ENCODE measurements around the gene PFKFB3.

PFKFB3 gene

DNA sequence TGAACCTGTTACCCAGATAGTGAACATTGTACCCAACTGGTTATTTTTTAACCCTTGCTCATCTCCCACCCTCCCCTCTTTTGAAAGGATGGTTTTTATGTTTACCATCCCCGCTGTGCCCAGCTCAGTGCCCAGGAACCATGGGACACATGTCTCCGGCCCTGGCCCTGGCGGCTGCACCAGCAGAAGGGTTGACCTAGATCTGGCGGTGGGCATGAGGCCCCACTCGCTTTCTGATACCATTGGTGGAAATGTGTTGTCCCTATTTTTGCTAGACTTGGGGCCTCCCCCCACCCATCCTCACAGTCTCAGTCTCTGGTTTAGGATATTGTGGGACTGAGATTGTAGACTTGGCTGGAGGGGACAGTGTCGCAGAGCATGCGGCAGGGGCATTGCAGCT is 11.9 kb downstream of the PFKFB3 start:
- no peak for TF ChIP-seq SNAI2 (CRISPR knock-in tag; IDR thresholded peaks at IDR 0.05)
- TF ChIP-seq CSDC2 (CRISPR knock-in tag; IDR thresholded peaks at IDR 0.05): no peak
- TF ChIP-seq BACH2 (CRISPR knock-in tag; IDR thresholded peaks at IDR 0.05; ENCODE audit: borderline replicate concordance): no peak
- TF ChIP-seq ISL1 (CRISPR knock-in tag; IDR thresholded peaks at IDR 0.05): no peak
- no peak for TF ChIP-seq ZNF565 (CRISPR knock-in tag; conservative IDR thresholded peaks at IDR 0.05; ENCODE audit: low read depth)
- TF ChIP-seq GLIS3 (CRISPR knock-in tag; IDR thresholded peaks at IDR 0.05): no peak
- TF ChIP-seq ZFP3 (CRISPR knock-in tag; IDR thresholded peaks at IDR 0.05): no peak
- TF ChIP-seq PPARA (CRISPR knock-in tag; IDR thresholded peaks at IDR 0.05; ENCODE audit: borderline replicate concordance): no peak
- TF ChIP-seq OSR1 (CRISPR knock-in tag; IDR thresholded peaks at IDR 0.05): no peak
- TF ChIP-seq ZC3H10 (CRISPR knock-in tag; IDR thresholded peaks at IDR 0.05): no peak
- TF ChIP-seq RARB (CRISPR knock-in tag; IDR thresholded peaks at IDR 0.05): no peak
- TF ChIP-seq, protein P1, sequence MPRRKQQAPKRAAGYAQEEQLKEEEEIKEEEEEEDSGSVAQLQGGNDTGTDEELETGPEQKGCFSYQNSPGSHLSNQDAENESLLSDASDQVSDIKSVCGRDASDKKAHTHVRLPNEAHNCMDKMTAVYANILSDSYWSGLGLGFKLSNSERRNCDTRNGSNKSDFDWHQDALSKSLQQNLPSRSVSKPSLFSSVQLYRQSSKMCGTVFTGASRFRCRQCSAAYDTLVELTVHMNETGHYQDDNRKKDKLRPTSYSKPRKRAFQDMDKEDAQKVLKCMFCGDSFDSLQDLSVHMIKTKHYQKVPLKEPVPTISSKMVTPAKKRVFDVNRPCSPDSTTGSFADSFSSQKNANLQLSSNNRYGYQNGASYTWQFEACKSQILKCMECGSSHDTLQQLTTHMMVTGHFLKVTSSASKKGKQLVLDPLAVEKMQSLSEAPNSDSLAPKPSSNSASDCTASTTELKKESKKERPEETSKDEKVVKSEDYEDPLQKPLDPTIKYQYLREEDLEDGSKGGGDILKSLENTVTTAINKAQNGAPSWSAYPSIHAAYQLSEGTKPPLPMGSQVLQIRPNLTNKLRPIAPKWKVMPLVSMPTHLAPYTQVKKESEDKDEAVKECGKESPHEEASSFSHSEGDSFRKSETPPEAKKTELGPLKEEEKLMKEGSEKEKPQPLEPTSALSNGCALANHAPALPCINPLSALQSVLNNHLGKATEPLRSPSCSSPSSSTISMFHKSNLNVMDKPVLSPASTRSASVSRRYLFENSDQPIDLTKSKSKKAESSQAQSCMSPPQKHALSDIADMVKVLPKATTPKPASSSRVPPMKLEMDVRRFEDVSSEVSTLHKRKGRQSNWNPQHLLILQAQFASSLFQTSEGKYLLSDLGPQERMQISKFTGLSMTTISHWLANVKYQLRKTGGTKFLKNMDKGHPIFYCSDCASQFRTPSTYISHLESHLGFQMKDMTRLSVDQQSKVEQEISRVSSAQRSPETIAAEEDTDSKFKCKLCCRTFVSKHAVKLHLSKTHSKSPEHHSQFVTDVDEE (CRISPR knock-in tag; IDR thresholded peaks at IDR 0.05): no peak
- TF ChIP-seq ARNTL (CRISPR knock-in tag; IDR thresholded peaks at IDR 0.05; ENCODE audit: borderline replicate concordance, low read depth): no peak
- TF ChIP-seq, protein P2, sequence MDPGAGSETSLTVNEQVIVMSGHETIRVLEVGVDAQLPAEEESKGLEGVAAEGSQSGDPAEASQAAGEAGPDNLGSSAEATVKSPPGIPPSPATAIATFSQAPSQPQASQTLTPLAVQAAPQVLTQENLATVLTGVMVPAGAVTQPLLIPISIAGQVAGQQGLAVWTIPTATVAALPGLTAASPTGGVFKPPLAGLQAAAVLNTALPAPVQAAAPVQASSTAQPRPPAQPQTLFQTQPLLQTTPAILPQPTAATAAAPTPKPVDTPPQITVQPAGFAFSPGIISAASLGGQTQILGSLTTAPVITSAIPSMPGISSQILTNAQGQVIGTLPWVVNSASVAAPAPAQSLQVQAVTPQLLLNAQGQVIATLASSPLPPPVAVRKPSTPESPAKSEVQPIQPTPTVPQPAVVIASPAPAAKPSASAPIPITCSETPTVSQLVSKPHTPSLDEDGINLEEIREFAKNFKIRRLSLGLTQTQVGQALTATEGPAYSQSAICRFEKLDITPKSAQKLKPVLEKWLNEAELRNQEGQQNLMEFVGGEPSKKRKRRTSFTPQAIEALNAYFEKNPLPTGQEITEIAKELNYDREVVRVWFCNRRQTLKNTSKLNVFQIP (CRISPR knock-in tag; IDR thresholded peaks at IDR 0.05; ENCODE audit: borderline replicate concordance, low read depth): no peak
- no peak for TF ChIP-seq ESRRG (CRISPR knock-in tag; IDR thresholded peaks at IDR 0.05)
- no peak for ATAC-seq

DNA sequence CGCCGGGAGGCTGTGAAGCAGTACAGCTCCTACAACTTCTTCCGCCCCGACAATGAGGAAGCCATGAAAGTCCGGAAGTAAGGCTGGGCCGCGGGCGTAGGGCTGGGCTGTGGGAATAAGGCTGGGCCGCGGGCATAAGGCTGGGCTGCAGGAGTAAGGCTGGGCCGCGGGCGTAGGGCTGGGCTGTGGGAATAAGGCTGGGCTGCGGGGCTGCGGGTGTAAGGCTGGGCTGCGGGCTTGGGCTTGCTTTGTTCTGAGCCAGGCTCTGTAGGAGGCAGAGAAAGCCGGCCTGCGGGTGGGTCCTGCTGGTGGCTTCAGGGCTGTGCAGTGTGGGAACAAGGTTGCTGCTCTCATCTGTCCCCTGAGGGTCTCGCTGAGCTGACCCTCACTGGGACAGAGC is 12.5 kb downstream of the PFKFB3 start:
- no peak for ATAC-seq
- TF ChIP-seq CSDC2 (CRISPR knock-in tag; IDR thresholded peaks at IDR 0.05) (no peak), TOX (CRISPR knock-in tag; IDR thresholded peaks at IDR 0.05; ENCODE audit: borderline replicate concordance) (no peak), ZNF70 (CRISPR knock-in tag; IDR thresholded peaks at IDR 0.05) (no peak), ZFP30 (CRISPR knock-in tag; IDR thresholded peaks at IDR 0.05) (no peak), RARB (CRISPR knock-in tag; IDR thresholded peaks at IDR 0.05) (no peak), ISL1 (CRISPR knock-in tag; IDR thresholded peaks at IDR 0.05) (no peak)
- TF ChIP-seq, protein P3, sequence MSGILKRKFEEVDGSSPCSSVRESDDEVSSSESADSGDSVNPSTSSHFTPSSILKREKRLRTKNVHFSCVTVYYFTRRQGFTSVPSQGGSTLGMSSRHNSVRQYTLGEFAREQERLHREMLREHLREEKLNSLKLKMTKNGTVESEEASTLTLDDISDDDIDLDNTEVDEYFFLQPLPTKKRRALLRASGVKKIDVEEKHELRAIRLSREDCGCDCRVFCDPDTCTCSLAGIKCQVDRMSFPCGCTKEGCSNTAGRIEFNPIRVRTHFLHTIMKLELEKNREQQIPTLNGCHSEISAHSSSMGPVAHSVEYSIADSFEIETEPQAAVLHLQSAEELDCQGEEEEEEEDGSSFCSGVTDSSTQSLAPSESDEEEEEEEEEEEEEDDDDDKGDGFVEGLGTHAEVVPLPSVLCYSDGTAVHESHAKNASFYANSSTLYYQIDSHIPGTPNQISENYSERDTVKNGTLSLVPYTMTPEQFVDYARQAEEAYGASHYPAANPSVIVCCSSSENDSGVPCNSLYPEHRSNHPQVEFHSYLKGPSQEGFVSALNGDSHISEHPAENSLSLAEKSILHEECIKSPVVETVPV (CRISPR knock-in tag; IDR thresholded peaks at IDR 0.05): no peak

DNA sequence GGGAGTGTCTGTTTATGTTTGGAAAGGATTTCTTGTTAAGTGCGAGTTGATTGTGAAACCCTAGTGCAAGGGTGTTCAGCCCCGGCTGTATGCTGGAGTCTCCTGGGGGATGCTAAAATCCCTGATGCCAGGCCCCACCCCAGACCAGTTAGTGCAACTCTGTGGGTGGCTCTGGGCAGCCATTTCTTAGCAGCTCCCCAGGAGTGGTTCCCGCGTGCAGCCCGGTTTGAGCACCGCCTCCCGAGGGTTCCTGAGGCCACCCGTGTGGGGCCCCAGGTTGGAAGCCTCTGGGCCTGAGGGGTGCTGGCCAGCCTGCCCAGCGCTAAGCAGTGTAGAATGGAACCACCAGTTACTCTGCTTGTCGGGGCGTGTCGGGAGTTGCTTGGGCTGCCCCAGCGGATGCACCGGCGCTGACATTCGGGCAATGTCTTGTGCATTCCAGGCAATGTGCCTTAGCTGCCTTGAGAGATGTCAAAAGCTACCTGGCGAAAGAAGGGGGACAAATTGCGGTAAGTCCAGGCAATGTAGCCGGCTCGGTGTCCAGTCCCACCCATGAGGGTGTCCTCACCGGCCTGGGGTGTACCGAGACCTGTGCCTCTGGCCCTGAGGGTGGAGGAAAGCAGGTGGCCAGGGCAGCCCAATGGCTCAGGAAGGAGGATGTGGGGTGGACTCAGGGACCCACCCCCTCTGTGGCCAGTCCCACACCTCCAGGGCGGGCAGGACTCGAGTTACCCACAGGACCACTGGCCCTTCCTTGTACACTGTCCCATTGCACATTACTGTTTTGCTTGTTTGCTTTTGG is 13.2 kb downstream of the PFKFB3 start:
- no peak for ATAC-seq
- no peak for TF ChIP-seq ZFP3 (CRISPR knock-in tag; IDR thresholded peaks at IDR 0.05)

DNA sequence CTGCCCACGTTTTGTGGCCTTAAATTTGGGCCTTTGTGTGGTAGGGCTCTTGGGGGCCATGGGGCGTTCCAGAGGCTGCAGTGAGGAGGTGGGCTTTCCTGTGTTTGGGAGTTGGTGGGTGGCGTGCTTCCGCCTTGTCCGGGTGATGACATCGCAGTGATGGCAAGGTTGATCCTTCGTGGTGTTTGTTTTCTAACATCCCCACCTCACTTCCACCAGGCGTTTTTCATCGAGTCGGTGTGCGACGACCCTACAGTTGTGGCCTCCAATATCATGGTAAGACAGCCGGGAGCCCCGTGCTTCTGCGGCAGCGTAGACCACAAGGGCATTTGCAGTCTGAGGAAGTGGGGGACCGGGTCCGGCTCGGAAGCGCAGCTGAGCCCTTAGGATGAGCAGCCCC is 14.2 kb downstream of the PFKFB3 start:
- no peak for TF ChIP-seq ZNF565 (CRISPR knock-in tag; conservative IDR thresholded peaks at IDR 0.05; ENCODE audit: low read depth)
- TF ChIP-seq GLIS3 (CRISPR knock-in tag; IDR thresholded peaks at IDR 0.05): no peak
- no peak for TF ChIP-seq BACH2 (CRISPR knock-in tag; IDR thresholded peaks at IDR 0.05; ENCODE audit: borderline replicate concordance)
- no peak for TF ChIP-seq ZC3H10 (CRISPR knock-in tag; IDR thresholded peaks at IDR 0.05)
- ATAC-seq: no peak

DNA sequence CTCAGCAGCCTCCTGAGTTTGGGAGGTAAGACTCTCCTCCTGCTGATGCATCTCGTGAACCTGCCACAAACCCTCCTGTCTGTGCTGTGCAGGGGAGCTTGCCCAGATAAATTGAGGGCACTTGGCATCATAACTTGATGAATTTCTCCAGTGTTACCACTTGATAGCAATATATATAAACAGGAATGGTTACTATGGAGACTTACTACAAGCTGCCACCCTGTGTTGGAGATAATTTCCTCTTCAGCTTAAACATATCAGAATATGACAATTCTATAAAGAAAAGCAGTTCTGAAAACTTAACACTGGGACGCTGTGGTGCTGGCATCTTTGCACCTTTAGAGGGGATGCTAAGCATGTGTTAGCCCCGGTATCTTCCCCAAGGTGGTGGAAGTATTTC is 14.9 kb downstream of the PFKFB3 start:
- no peak for ATAC-seq
- no peak for TF ChIP-seq SNAI2 (CRISPR knock-in tag; IDR thresholded peaks at IDR 0.05)
- TF ChIP-seq ZNF8 (CRISPR knock-in tag; IDR thresholded peaks at IDR 0.05): no peak
- TF ChIP-seq TOX (CRISPR knock-in tag; IDR thresholded peaks at IDR 0.05; ENCODE audit: borderline replicate concordance): no peak
- TF ChIP-seq, protein P3 (CRISPR knock-in tag; IDR thresholded peaks at IDR 0.05): no peak
- TF ChIP-seq, protein P4, sequence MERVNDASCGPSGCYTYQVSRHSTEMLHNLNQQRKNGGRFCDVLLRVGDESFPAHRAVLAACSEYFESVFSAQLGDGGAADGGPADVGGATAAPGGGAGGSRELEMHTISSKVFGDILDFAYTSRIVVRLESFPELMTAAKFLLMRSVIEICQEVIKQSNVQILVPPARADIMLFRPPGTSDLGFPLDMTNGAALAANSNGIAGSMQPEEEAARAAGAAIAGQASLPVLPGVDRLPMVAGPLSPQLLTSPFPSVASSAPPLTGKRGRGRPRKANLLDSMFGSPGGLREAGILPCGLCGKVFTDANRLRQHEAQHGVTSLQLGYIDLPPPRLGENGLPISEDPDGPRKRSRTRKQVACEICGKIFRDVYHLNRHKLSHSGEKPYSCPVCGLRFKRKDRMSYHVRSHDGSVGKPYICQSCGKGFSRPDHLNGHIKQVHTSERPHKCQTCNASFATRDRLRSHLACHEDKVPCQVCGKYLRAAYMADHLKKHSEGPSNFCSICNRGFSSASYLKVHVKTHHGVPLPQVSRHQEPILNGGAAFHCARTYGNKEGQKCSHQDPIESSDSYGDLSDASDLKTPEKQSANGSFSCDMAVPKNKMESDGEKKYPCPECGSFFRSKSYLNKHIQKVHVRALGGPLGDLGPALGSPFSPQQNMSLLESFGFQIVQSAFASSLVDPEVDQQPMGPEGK (CRISPR knock-in tag; IDR thresholded peaks at IDR 0.05; ENCODE audit: borderline replicate concordance): no peak
- TF ChIP-seq ESRRG (CRISPR knock-in tag; IDR thresholded peaks at IDR 0.05): no peak
- no peak for TF ChIP-seq ARNTL (CRISPR knock-in tag; IDR thresholded peaks at IDR 0.05; ENCODE audit: borderline replicate concordance, low read depth)
- TF ChIP-seq CSDC2 (CRISPR knock-in tag; IDR thresholded peaks at IDR 0.05): no peak
- TF ChIP-seq, protein P5, sequence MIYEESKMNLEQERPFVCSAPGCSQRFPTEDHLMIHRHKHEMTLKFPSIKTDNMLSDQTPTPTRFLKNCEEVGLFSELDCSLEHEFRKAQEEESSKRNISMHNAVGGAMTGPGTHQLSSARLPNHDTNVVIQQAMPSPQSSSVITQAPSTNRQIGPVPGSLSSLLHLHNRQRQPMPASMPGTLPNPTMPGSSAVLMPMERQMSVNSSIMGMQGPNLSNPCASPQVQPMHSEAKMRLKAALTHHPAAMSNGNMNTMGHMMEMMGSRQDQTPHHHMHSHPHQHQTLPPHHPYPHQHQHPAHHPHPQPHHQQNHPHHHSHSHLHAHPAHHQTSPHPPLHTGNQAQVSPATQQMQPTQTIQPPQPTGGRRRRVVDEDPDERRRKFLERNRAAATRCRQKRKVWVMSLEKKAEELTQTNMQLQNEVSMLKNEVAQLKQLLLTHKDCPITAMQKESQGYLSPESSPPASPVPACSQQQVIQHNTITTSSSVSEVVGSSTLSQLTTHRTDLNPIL (CRISPR knock-in tag; IDR thresholded peaks at IDR 0.05; ENCODE audit: low read depth): no peak
- no peak for TF ChIP-seq ZFP30 (CRISPR knock-in tag; IDR thresholded peaks at IDR 0.05)
- no peak for TF ChIP-seq OSR1 (CRISPR knock-in tag; IDR thresholded peaks at IDR 0.05)

All from SK-N-SH treated with all-trans-retinoic acid at 6 μM for 48 hours (cell line).